Measurements from ENCODE around the gene KLF5. TPM values are rescaled to one million over a fixed set of nuclear protein-coding genes. Genes with fewer than 3 reads are reported as not detected.

KLF5 gene
- total RNA-seq, 1 donor from 2014 or later, result 1.3 TPM

- Mint-ChIP-seq H3K4me1 (ENCODE audit: low read depth) (peaks cover 12% of the 10 kb centered on the region), H3K27me3 (ENCODE audit: low read depth) (peaks cover 41% of the 10 kb centered on the region), H3K9me3 (no peaks in the 10 kb centered on the region), H3K27ac (no peak overlapping the region), H3K36me3 (ENCODE audit: low read depth) (peaks cover 6% of the 10 kb centered on the region), H3K4me3 (ENCODE audit: low read depth) (no peak overlapping the region)
- no peak for DNase-seq (ENCODE audit: low spot score)
- intact Hi-C loops (cut with micrococcal nuclease), result no loop called here
Measured at GRCh38 chr13:73062468-73062867, 3.7 kb downstream of the KLF5 start.

GRCh38 chr13:73063166-73063565 is 4.4 kb downstream of the KLF5 start:
- no peak overlapping the region for H3K27ac Mint-ChIP-seq
- peaks cover 6% of the 10 kb centered on the region for H3K36me3 Mint-ChIP-seq (ENCODE audit: low read depth)
- peaks cover 10% of the 10 kb centered on the region for H3K4me1 Mint-ChIP-seq (ENCODE audit: low read depth)
- H3K27me3 Mint-ChIP-seq (ENCODE audit: low read depth), result peaks cover 34% of the 10 kb centered on the region
- DNase-seq (ENCODE audit: low spot score), result no peak
- intact Hi-C loops (cut with micrococcal nuclease), result no loop called here
- no peak overlapping the region for H3K4me3 Mint-ChIP-seq (ENCODE audit: low read depth)
- no peaks in the 10 kb centered on the region for H3K9me3 Mint-ChIP-seq

GRCh38 chr13:73065036-73065435 is 6.2 kb downstream of the KLF5 start:
- Mint-ChIP-seq H3K27ac (no peak overlapping the region), H3K9me3 (no peaks in the 10 kb centered on the region)
- intact Hi-C loops (cut with micrococcal nuclease), result no loop called here

GRCh38 chr13:73065665-73066340 is 7.0 kb downstream of the KLF5 start:
- intact Hi-C loops (cut with micrococcal nuclease), result no loop called here
- Mint-ChIP-seq H3K9me3 (no peaks in the 10 kb centered on the region), H3K36me3 (ENCODE audit: low read depth) (peaks cover 6% of the 10 kb centered on the region), H3K4me3 (ENCODE audit: low read depth) (no peak overlapping the region), H3K4me1 (ENCODE audit: low read depth) (peaks cover under 1% of the 10 kb centered on the region), H3K27ac (no peak overlapping the region), H3K27me3 (ENCODE audit: low read depth) (peaks cover 22% of the 10 kb centered on the region)
- DNase-seq (ENCODE audit: low spot score), result no peak

More at GRCh38 chr13:73065036-73065435, 6.2 kb downstream of the KLF5 start:
- H3K4me1 Mint-ChIP-seq (ENCODE audit: low read depth), result peaks cover 5% of the 10 kb centered on the region
- H3K4me3 Mint-ChIP-seq (ENCODE audit: low read depth), result no peak overlapping the region
- peaks cover 6% of the 10 kb centered on the region for H3K36me3 Mint-ChIP-seq (ENCODE audit: low read depth)
- H3K27me3 Mint-ChIP-seq (ENCODE audit: low read depth), result peaks cover 27% of the 10 kb centered on the region
- DNase-seq (ENCODE audit: low spot score), result no peak

GRCh38 chr13:73069206-73069805 is 10.5 kb downstream of the KLF5 start:
- intact Hi-C loops (cut with micrococcal nuclease), result no loop called here
- no peaks in the 10 kb centered on the region for H3K9me3 Mint-ChIP-seq
- H3K4me3 Mint-ChIP-seq (ENCODE audit: low read depth), result no peak overlapping the region
- peaks cover 14% of the 10 kb centered on the region for H3K27me3 Mint-ChIP-seq (ENCODE audit: low read depth)
- H3K27ac Mint-ChIP-seq, result no peak overlapping the region
- H3K4me1 Mint-ChIP-seq (ENCODE audit: low read depth), result peaks cover 4% of the 10 kb centered on the region
- no peak for DNase-seq (ENCODE audit: low spot score)
- H3K36me3 Mint-ChIP-seq (ENCODE audit: low read depth), result no peaks in the 10 kb centered on the region

GRCh38 chr13:73070451-73071098 is 11.8 kb downstream of the KLF5 start:
- Mint-ChIP-seq H3K4me1 (ENCODE audit: low read depth) (peaks cover 4% of the 10 kb centered on the region), H3K9me3 (no peaks in the 10 kb centered on the region), H3K4me3 (ENCODE audit: low read depth) (no peak overlapping the region), H3K27me3 (ENCODE audit: low read depth) (peaks cover 14% of the 10 kb centered on the region), H3K36me3 (ENCODE audit: low read depth) (no peaks in the 10 kb centered on the region), H3K27ac (no peak overlapping the region)
- intact Hi-C loops (cut with micrococcal nuclease), result no loop called here
- no peak for DNase-seq (ENCODE audit: low spot score)

- Mint-ChIP-seq H3K27me3 (ENCODE audit: low read depth) (peaks cover 14% of the 10 kb centered on the region), H3K4me3 (ENCODE audit: low read depth) (no peak overlapping the region), H3K9me3 (no peaks in the 10 kb centered on the region), H3K36me3 (ENCODE audit: low read depth) (no peaks in the 10 kb centered on the region), H3K4me1 (ENCODE audit: low read depth) (peaks cover 4% of the 10 kb centered on the region), H3K27ac (no peak overlapping the region)
- DNase-seq (ENCODE audit: low spot score), result no peak
- intact Hi-C loops (cut with micrococcal nuclease), result no loop called here
Measured at GRCh38 chr13:73072239-73072900, 13.6 kb downstream of the KLF5 start.

- Mint-ChIP-seq H3K36me3 (ENCODE audit: low read depth) (no peaks in the 10 kb centered on the region), H3K4me3 (ENCODE audit: low read depth) (no peak overlapping the region), H3K4me1 (ENCODE audit: low read depth) (peaks cover 4% of the 10 kb centered on the region), H3K27ac (no peak overlapping the region), H3K9me3 (no peaks in the 10 kb centered on the region), H3K27me3 (ENCODE audit: low read depth) (peaks cover 14% of the 10 kb centered on the region)
- DNase-seq (ENCODE audit: low spot score), result no peak
- intact Hi-C loops (cut with micrococcal nuclease), result no loop called here
Measured at GRCh38 chr13:73073050-73073449, 14.2 kb downstream of the KLF5 start.

GRCh38 chr13:73074014-73074413 is 15.2 kb downstream of the KLF5 start:
- H3K4me1 Mint-ChIP-seq (ENCODE audit: low read depth), result peaks cover 4% of the 10 kb centered on the region
- no peaks in the 10 kb centered on the region for H3K9me3 Mint-ChIP-seq
- no peak overlapping the region for H3K27ac Mint-ChIP-seq
- no peaks in the 10 kb centered on the region for H3K36me3 Mint-ChIP-seq (ENCODE audit: low read depth)
- intact Hi-C loops (cut with micrococcal nuclease), result no loop called here
- no peak overlapping the region for H3K4me3 Mint-ChIP-seq (ENCODE audit: low read depth)
- DNase-seq (ENCODE audit: low spot score), result no peak
- H3K27me3 Mint-ChIP-seq (ENCODE audit: low read depth), result peaks cover 14% of the 10 kb centered on the region

- H3K4me3 Mint-ChIP-seq (ENCODE audit: low read depth), result no peak overlapping the region
- DNase-seq (ENCODE audit: low spot score), result no peak
- intact Hi-C loops (cut with micrococcal nuclease), result no loop called here
- H3K27ac Mint-ChIP-seq, result no peak overlapping the region
- H3K4me1 Mint-ChIP-seq (ENCODE audit: low read depth), result peaks cover 4% of the 10 kb centered on the region
- peaks cover 12% of the 10 kb centered on the region for H3K27me3 Mint-ChIP-seq (ENCODE audit: low read depth)
- H3K36me3 Mint-ChIP-seq (ENCODE audit: low read depth), result no peaks in the 10 kb centered on the region
- no peaks in the 10 kb centered on the region for H3K9me3 Mint-ChIP-seq
Measured at GRCh38 chr13:73074926-73075325, 16.1 kb downstream of the KLF5 start.

GRCh38 chr13:73075546-73075945 is 16.7 kb downstream of the KLF5 start:
- H3K27ac Mint-ChIP-seq, result no peak overlapping the region
- no peaks in the 10 kb centered on the region for H3K9me3 Mint-ChIP-seq
- intact Hi-C loops (cut with micrococcal nuclease), result no loop called here
- no peak overlapping the region for H3K4me3 Mint-ChIP-seq (ENCODE audit: low read depth)
- peaks cover 4% of the 10 kb centered on the region for H3K4me1 Mint-ChIP-seq (ENCODE audit: low read depth)
- no peak for DNase-seq (ENCODE audit: low spot score)
- no peaks in the 10 kb centered on the region for H3K36me3 Mint-ChIP-seq (ENCODE audit: low read depth)
- H3K27me3 Mint-ChIP-seq (ENCODE audit: low read depth), result peaks cover 9% of the 10 kb centered on the region

GRCh38 chr13:73075954-73076353 is 17.1 kb downstream of the KLF5 start:
- Mint-ChIP-seq H3K27me3 (ENCODE audit: low read depth) (peaks cover 8% of the 10 kb centered on the region), H3K4me3 (ENCODE audit: low read depth) (no peak overlapping the region), H3K4me1 (ENCODE audit: low read depth) (peaks cover 4% of the 10 kb centered on the region), H3K9me3 (no peaks in the 10 kb centered on the region), H3K36me3 (ENCODE audit: low read depth) (no peaks in the 10 kb centered on the region), H3K27ac (no peak overlapping the region)
- intact Hi-C loops (cut with micrococcal nuclease), result no loop called here
- DNase-seq (ENCODE audit: low spot score), result no peak

- Mint-ChIP-seq H3K27ac (no peak overlapping the region), H3K36me3 (ENCODE audit: low read depth) (no peaks in the 10 kb centered on the region), H3K9me3 (no peaks in the 10 kb centered on the region), H3K4me1 (ENCODE audit: low read depth) (peaks cover 4% of the 10 kb centered on the region), H3K27me3 (ENCODE audit: low read depth) (peaks cover 4% of the 10 kb centered on the region), H3K4me3 (ENCODE audit: low read depth) (no peak overlapping the region)
- intact Hi-C loops (cut with micrococcal nuclease), result no loop called here
- no peak for DNase-seq (ENCODE audit: low spot score)
Measured at GRCh38 chr13:73077865-73078264, 19.1 kb downstream of the KLF5 start.
